AG04449 (cell line): ENCODE data around the gene TMEM135.

Experiments
- CTCF ChIA-PET: fragments of 350-600 bp; formaldehyde crosslinking; extraction: SDS; loops from one replicate; lab custom pipeline; 2021; ENCODE audit warnings: antibody characterized with exemption; lab: Yijun Ruan, JAX
- POLR2A ChIA-PET: fragments of 400-600, 350-600 bp; formaldehyde crosslinking; extraction: SDS; loops from one replicate; lab custom pipeline; 2020; ENCODE audit warnings: antibody characterized with exemption, inconsistent platforms; lab: Yijun Ruan, JAX
- DNase-seq: peaks from one replicate; pipeline ENCODE4 v3.0.0-alpha.2; 2010; ENCODE audit warnings: low read depth, low spot score
- H3K4me3 ChIP-seq: 2 replicates; pipeline ENCODE4 v1.5.1; 2011; ENCODE audit warnings: low read depth, mild to moderate bottlenecking, control low read depth, low read length
- CTCF ChIP-seq: IDR thresholded peaks from one replicate; pipeline ENCODE4 v1.5.1; 2011; ENCODE audit warnings: mild to moderate bottlenecking, moderate library complexity, low read length, control low read depth, inconsistent platforms; ENCODE audit not compliant: insufficient read depth; ENCODE audit errors: missing control alignments

Gene TMEM135

GRCh38 chr11:87359401-87359800, 321.7 kb downstream of the TMEM135 start:
- TF ChIP-seq CTCF: no peak
- no peak for DNase-seq
- CTCF ChIA-PET: no interaction called here
- no peak overlapping the region for H3K4me3 ChIP-seq
- POLR2A ChIA-PET: no interaction called here

- no peak for TF ChIP-seq CTCF
- POLR2A ChIA-PET: no interaction called here
- CTCF ChIA-PET: no interaction called here
- no peak overlapping the region for H3K4me3 ChIP-seq
- DNase-seq: no peak
Measured at GRCh38 chr11:87361891-87362290, 324.2 kb downstream of the TMEM135 start.

GRCh38 chr11:87366346-87366745, 328.6 kb downstream of the TMEM135 start:
- ChIA-PET POLR2A (no interaction called here), CTCF (interaction anchor here (1.4 kb wide), 1 partner anchor 13 kb away, joined by 6 read pairs; no protein-coding TSS in a partner anchor)
- DNase-seq: no peak
- no peak for TF ChIP-seq CTCF
- no peak overlapping the region for H3K4me3 ChIP-seq

GRCh38 chr11:87366763-87367405, 329.1 kb downstream of the TMEM135 start:
- H3K4me3 ChIP-seq: no peak overlapping the region
- TF ChIP-seq CTCF: no peak
- ChIA-PET CTCF (interaction anchor here (1.3 to 1.4 kb wide), 2 partner anchors 14 to 53 kb away, joined by 3 to 6 read pairs; no protein-coding TSS in a partner anchor), POLR2A (no interaction called here)
- no peak for DNase-seq

GRCh38 chr11:87368151-87368550, 330.4 kb downstream of the TMEM135 start:
- ChIA-PET CTCF (interaction anchor here (0.9 to 1.3 kb wide), 4 partner anchors 12 to 52 kb away, joined by 3 read pairs; no protein-coding TSS in a partner anchor), POLR2A (no interaction called here)
- DNase-seq: no peak
- no peak overlapping the region for H3K4me3 ChIP-seq
- TF ChIP-seq CTCF: no peak

GRCh38 chr11:87368858-87369480, 331.2 kb downstream of the TMEM135 start:
- ChIA-PET POLR2A (no interaction called here), CTCF (interaction anchor here (0.9 to 2.0 kb wide), 4 partner anchors 13 to 53 kb away, joined by 3 to 10 read pairs (median 3); no protein-coding TSS in a partner anchor)
- H3K4me3 ChIP-seq: no peak overlapping the region
- TF ChIP-seq CTCF: no peak
- no peak for DNase-seq
